22Rv1 (cell line): ENCODE measurements around the gene PEX11A.

Source experiments
- H3K27ac ChIP-seq: fragments of 450-650 bp; 2 replicates; pipeline ENCODE4 v1.5.1; 2017
- CTCF ChIP-seq: fragments of 450-650 bp; IDR thresholded peaks from 2 replicates; pipeline ENCODE4 v1.5.1; 2017; ENCODE audit warnings: mild to moderate bottlenecking
- ZFX ChIP-seq: fragments of 450-650 bp; IDR thresholded peaks from 2 replicates; pipeline ENCODE4 v1.6.1; 2017; ENCODE audit warnings: antibody characterized with exemption, borderline replicate concordance

PEX11A gene

GRCh38 chr15:89648106-89649012 is 42.2 kb downstream of the PEX11A start:
- TF ChIP-seq CTCF: no peak
- TF ChIP-seq ZFX: no peak
- H3K27ac ChIP-seq: no peak overlapping the region

- peak; percentile 97 for TF ChIP-seq CTCF
- no peak for TF ChIP-seq ZFX
- no peak overlapping the region for H3K27ac ChIP-seq
Observed at GRCh38 chr15:89647191-89647851, 43.2 kb downstream of the PEX11A start.

- no peak overlapping the region for H3K27ac ChIP-seq
- TF ChIP-seq CTCF: no peak
- no peak for TF ChIP-seq ZFX
Observed at GRCh38 chr15:89646416-89647141, 44.0 kb downstream of the PEX11A start.

- TF ChIP-seq ZFX: no peak
- TF ChIP-seq CTCF: no peak
Observed at GRCh38 chr15:89645680-89646079, 44.9 kb downstream of the PEX11A start.

GRCh38 chr15:89642106-89642505 is 48.4 kb downstream of the PEX11A start:
- no peak overlapping the region for H3K27ac ChIP-seq
- no peak for TF ChIP-seq ZFX
- no peak for TF ChIP-seq CTCF

More at GRCh38 chr15:89645680-89646079, 44.9 kb downstream of the PEX11A start:
- H3K27ac ChIP-seq: no peak overlapping the region

GRCh38 chr15:89641053-89641452 is 49.5 kb downstream of the PEX11A start:
- TF ChIP-seq CTCF (no peak), ZFX (no peak)
- H3K27ac ChIP-seq: no peak overlapping the region
